K562 (cell line): ENCODE results near the gene NFAM1. TPM values are rescaled to one million over a fixed set of nuclear protein-coding genes. Genes with fewer than 3 reads are reported as not detected.

Source experiments
- BMI1 ChIP-seq: fragments of 150-350 bp; IDR thresholded peaks from 2 replicates; pipeline ENCODE4 v1.6.1; 2014; ENCODE audit warnings: low read length
- C11orf30 ChIP-seq: fragments of 450-650 bp; IDR thresholded peaks from 2 replicates; pipeline ENCODE4 v1.6.1; 2016; ENCODE audit warnings: low read depth, mild to moderate bottlenecking
- CBFA2T2 ChIP-seq: fragments of 450-650 bp; conservative IDR thresholded peaks from 2 replicates; pipeline ENCODE4 v1.6.1; 2017; ENCODE audit warnings: mild to moderate bottlenecking
- CC2D1A ChIP-seq: fragments of 450-650 bp; IDR thresholded peaks from 2 replicates; pipeline ENCODE4 v1.6.1; 2017; ENCODE audit warnings: mild to moderate bottlenecking
- CREBBP ChIP-seq: IDR thresholded peaks from one replicate; pipeline ENCODE4 v1.6.1; 2012; ENCODE audit warnings: low read depth, mild to moderate bottlenecking, control low read depth, inconsistent platforms, low read length
- ETV1 ChIP-seq: fragments of 450-650 bp; conservative IDR thresholded peaks from 2 replicates; pipeline ENCODE4 v1.6.1; 2016; ENCODE audit warnings: missing genetic modification characterization, control low read depth, low read depth, missing compliant biosample characterization
- HDAC1 ChIP-seq, 2 experiments: fragments of 450-650 bp; IDR thresholded peaks; 2 replicates each; pipeline ENCODE4 v1.6.1; 2016 to 2017; ENCODE audit warnings: inconsistent platforms in 1 of 2, mild to moderate bottlenecking in 1 of 2, moderate library complexity in 1 of 2
- HDAC3 ChIP-seq: fragments of 450-650 bp; IDR thresholded peaks from 2 replicates; pipeline ENCODE4 v1.6.1; 2018; ENCODE audit warnings: borderline replicate concordance, mild to moderate bottlenecking, moderate library complexity; ENCODE audit not compliant: partially characterized antibody
- KAT7 ChIP-seq: sonication (generic); formaldehyde crosslinking; IDR thresholded peaks from 2 replicates; pipeline ENCODE4 v1.8.0; 2022; ENCODE audit warnings: missing genetic modification reagents, mild to moderate bottlenecking, borderline replicate concordance
- MTA3 ChIP-seq: fragments of 450-650 bp; formaldehyde crosslinking; IDR thresholded peaks from 2 replicates; pipeline ENCODE4 v1.6.1; 2017; ENCODE audit warnings: mild to moderate bottlenecking, borderline replicate concordance
- NFE2 ChIP-seq: IDR thresholded peaks from 2 replicates; pipeline ENCODE4 v1.6.1; 2014; ENCODE audit warnings: antibody characterized with exemption, low read depth
- NFXL1 ChIP-seq: fragments of 450-650 bp; formaldehyde crosslinking; IDR thresholded peaks from 2 replicates; pipeline ENCODE4 v1.4.0; 2021; ENCODE audit warnings: mild to moderate bottlenecking
- NR3C1 ChIP-seq: sonication (generic); formaldehyde crosslinking; IDR thresholded peaks from 2 replicates; pipeline ENCODE4 v1.8.1; 2022; ENCODE audit warnings: missing genetic modification reagents
- RBM25 ChIP-seq: fragments of 200-400 bp; formaldehyde crosslinking; IDR thresholded peaks from 2 replicates; pipeline ENCODE4 v1.6.1; 2018; ENCODE audit warnings: low read length, low read depth, moderate library complexity; ENCODE audit not compliant: severe bottlenecking
- RNF2 ChIP-seq: sonication (generic); IDR thresholded peaks from 2 replicates; pipeline ENCODE4 v1.6.1; 2016
- SMAD4 ChIP-seq: fragments of 250-450 bp; sonication (Bioruptor Pico); conservative IDR thresholded peaks from 2 replicates; pipeline ENCODE4 v1.8.0; 2021; ENCODE audit warnings: inconsistent platforms, mild to moderate bottlenecking, moderate library complexity
- ZNF146 ChIP-seq: IDR thresholded peaks from one replicate; pipeline ENCODE4 v1.6.1; 2018; ENCODE audit warnings: missing compliant biosample characterization; ENCODE audit not compliant: unreplicated experiment
- polyA plus RNA-seq, 8 experiments: library from polyadenylated mRNA; depleted of rRNA in 4 of 8; stranded (reverse) in 5 of 8; unstranded in 3 of 8; fragments of >200 nt; fragmentation: Nextera tagmentation in 2 of 8; fragmentation: Illumina TruSeq in 1 of 8; extraction: Ambion mirVana in 2 of 8; extraction: Trizol in 1 of 8; gene quantifications; 2 replicates each; pipeline versions ENCODE4 v1.2.1 to v1.2.3, GENCODE V29; 2011 to 2014; ENCODE audit warnings: inconsistent platforms in 1 of 8, missing spikeins in 1 of 8
- total RNA-seq, 7 experiments: library from RNA; depleted of rRNA in 6 of 7; stranded (reverse); fragments of >200 nt in 6 of 7; fragmentation: Illumina TruSeq in 2 of 7; extraction: Trizol in 2 of 7; gene quantifications; 2 replicates each; pipeline versions ENCODE4 v1.2.1 to v1.2.3, GENCODE V29; 2011 to 2021; ENCODE audit warnings: low replicate concordance in 1 of 7
- TF ChIP-seq, protein P1 (sequence below): fragments of 450-650 bp; formaldehyde crosslinking; IDR thresholded peaks from 2 replicates; pipeline ENCODE4 v1.4.0; 2020; ENCODE audit warnings: mild to moderate bottlenecking, moderate library complexity
- TF ChIP-seq, protein P2 (sequence below): fragments of 250-450 bp; sonication (Bioruptor Pico); IDR thresholded peaks from 2 replicates; pipeline ENCODE4 v1.5.0; 2020; ENCODE audit warnings: mild to moderate bottlenecking, borderline replicate concordance
- TF ChIP-seq, protein P3 (sequence below): fragments of 250-450 bp; sonication (Bioruptor Pico); IDR thresholded peaks from 2 replicates; pipeline ENCODE4 v1.8.0; 2022; ENCODE audit warnings: moderate library complexity, mild to moderate bottlenecking, inconsistent platforms
- TF ChIP-seq, protein P4 (sequence below): fragments of 450-650 bp; formaldehyde crosslinking; IDR thresholded peaks from 2 replicates; pipeline ENCODE4 v1.4.0; 2020; ENCODE audit warnings: mild to moderate bottlenecking
- TF ChIP-seq, protein P5 (sequence below): fragments of 250-450 bp; sonication (Bioruptor Pico); IDR thresholded peaks from 2 replicates; pipeline ENCODE4 v1.8.0; 2022; ENCODE audit warnings: inconsistent platforms

Gene NFAM1
- total and polyA plus RNA-seq, 9 of the 15 experiments (the other 6 are each of a cell fraction or from before 2014, with no cell fraction given), result 0.01 to 0.18 (median 0.03) TPM; not detected in 5

DNA sequence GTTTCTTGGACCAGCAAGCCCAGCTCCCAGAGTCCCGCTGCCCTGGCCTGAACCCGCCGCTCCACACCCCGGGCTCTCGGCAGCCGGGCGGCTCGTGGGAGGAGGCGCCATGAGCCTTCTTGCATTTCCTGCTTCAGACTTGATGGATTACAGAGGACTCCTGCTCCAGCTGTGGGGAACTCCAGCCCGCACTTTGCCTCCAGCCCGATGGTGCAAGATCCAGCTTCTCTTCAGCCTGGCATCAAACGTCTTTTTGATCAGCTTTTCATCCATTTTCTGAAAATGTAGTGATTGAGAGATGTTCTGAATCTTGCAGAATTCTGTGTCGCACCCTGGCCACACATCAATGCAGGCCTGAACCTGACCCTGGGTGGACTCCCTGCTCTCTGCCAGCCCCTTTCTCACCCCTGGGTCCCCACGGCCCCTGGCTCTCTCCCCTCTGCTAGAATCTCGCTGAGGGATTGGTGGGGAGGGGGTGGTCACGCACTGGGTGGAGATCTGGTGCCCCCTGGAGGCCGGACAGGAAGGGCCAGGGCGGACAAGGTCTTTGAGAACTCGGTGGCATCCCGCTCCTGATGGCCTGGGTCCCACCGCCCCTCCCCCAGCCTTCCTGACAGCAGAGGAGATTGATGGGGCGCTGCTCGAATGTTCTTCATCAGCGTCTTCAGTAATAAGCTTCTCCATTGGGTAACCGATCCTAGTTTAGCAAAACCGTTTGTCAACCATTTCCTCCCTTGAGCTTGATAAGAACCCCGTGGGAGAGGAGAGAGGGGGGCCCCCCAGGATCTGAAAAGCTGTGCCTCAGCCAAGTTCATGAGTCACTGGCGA is 12.1 kb upstream of the NFAM1 start (continued):
- TF ChIP-seq, protein P1, sequence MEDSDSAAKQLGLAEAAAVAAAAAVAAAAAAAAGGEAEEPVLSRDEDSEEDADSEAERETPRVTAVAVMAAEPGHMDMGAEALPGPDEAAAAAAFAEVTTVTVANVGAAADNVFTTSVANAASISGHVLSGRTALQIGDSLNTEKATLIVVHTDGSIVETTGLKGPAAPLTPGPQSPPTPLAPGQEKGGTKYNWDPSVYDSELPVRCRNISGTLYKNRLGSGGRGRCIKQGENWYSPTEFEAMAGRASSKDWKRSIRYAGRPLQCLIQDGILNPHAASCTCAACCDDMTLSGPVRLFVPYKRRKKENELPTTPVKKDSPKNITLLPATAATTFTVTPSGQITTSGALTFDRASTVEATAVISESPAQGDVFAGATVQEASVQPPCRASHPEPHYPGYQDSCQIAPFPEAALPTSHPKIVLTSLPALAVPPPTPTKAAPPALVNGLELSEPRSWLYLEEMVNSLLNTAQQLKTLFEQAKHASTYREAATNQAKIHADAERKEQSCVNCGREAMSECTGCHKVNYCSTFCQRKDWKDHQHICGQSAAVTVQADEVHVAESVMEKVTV (CRISPR knock-in tag), result peak; percentile 36; the same call in 1 of the 2 replicates
- peak; percentile 67; the same call in 1 of the 2 replicates for TF ChIP-seq CC2D1A
- TF ChIP-seq, protein P2, sequence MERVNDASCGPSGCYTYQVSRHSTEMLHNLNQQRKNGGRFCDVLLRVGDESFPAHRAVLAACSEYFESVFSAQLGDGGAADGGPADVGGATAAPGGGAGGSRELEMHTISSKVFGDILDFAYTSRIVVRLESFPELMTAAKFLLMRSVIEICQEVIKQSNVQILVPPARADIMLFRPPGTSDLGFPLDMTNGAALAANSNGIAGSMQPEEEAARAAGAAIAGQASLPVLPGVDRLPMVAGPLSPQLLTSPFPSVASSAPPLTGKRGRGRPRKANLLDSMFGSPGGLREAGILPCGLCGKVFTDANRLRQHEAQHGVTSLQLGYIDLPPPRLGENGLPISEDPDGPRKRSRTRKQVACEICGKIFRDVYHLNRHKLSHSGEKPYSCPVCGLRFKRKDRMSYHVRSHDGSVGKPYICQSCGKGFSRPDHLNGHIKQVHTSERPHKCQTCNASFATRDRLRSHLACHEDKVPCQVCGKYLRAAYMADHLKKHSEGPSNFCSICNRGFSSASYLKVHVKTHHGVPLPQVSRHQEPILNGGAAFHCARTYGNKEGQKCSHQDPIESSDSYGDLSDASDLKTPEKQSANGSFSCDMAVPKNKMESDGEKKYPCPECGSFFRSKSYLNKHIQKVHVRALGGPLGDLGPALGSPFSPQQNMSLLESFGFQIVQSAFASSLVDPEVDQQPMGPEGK (CRISPR knock-in tag), result no peak
- TF ChIP-seq BMI1, result no peak
- TF ChIP-seq ZNF146 (CRISPR knock-in tag), result no peak
- TF ChIP-seq HDAC1 (IDR thresholded peaks at IDR 0.05), result 0 out of 4 replicates have a peak, but pooled peaks of 1 of the 2 experiments have one; percentile 23
- TF ChIP-seq C11orf30, result peak; percentile 47
- no peak for TF ChIP-seq MTA3
- no peak for TF ChIP-seq NFXL1 (CRISPR knock-in tag)
- TF ChIP-seq RBM25, result no peak
- TF ChIP-seq, protein P3, sequence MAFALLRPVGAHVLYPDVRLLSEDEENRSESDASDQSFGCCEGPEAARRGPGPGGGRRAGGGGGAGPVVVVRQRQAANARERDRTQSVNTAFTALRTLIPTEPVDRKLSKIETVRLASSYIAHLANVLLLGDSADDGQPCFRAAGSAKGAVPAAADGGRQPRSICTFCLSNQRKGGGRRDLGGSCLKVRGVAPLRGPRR, result no peak
- TF ChIP-seq CBFA2T2, result peak; percentile 23; the same call in 1 of the 2 replicates
- peak; percentile 87; the same call in 1 of the 2 replicates for TF ChIP-seq RNF2
- no peak for TF ChIP-seq CREBBP
- TF ChIP-seq, protein P4, sequence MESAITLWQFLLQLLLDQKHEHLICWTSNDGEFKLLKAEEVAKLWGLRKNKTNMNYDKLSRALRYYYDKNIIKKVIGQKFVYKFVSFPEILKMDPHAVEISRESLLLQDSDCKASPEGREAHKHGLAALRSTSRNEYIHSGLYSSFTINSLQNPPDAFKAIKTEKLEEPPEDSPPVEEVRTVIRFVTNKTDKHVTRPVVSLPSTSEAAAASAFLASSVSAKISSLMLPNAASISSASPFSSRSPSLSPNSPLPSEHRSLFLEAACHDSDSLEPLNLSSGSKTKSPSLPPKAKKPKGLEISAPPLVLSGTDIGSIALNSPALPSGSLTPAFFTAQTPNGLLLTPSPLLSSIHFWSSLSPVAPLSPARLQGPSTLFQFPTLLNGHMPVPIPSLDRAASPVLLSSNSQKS (CRISPR knock-in tag), result no peak
- TF ChIP-seq, protein P5, sequence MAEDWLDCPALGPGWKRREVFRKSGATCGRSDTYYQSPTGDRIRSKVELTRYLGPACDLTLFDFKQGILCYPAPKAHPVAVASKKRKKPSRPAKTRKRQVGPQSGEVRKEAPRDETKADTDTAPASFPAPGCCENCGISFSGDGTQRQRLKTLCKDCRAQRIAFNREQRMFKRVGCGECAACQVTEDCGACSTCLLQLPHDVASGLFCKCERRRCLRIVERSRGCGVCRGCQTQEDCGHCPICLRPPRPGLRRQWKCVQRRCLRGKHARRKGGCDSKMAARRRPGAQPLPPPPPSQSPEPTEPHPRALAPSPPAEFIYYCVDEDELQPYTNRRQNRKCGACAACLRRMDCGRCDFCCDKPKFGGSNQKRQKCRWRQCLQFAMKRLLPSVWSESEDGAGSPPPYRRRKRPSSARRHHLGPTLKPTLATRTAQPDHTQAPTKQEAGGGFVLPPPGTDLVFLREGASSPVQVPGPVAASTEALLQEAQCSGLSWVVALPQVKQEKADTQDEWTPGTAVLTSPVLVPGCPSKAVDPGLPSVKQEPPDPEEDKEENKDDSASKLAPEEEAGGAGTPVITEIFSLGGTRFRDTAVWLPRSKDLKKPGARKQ (CRISPR knock-in tag), result no peak
- no peak for TF ChIP-seq SMAD4 (CRISPR knock-in tag)
- TF ChIP-seq KAT7 (CRISPR knock-in tag), result no peak
- TF ChIP-seq NFE2, result peak; percentile 31; the same call in 1 of the 2 replicates
- TF ChIP-seq ETV1, result peak; percentile 85
- peak; percentile 59 for TF ChIP-seq HDAC3
- no peak for TF ChIP-seq NR3C1 (CRISPR knock-in tag)
